Panc1 (cell line): ENCODE data around the gene OIP5.

Experiments used
- POLR2AphosphoS5 ChIP-seq: IDR thresholded peaks from 2 replicates; pipeline ENCODE4 v1.6.1; 2012; ENCODE audit warnings: mild to moderate bottlenecking, low read depth, low read length, moderate library complexity
- TF ChIP-seq, protein P1 (sequence below): fragments of 450-650 bp; IDR thresholded peaks from 2 replicates; pipeline ENCODE4 v1.5.1; 2017; ENCODE audit warnings: mild to moderate bottlenecking

DNA sequence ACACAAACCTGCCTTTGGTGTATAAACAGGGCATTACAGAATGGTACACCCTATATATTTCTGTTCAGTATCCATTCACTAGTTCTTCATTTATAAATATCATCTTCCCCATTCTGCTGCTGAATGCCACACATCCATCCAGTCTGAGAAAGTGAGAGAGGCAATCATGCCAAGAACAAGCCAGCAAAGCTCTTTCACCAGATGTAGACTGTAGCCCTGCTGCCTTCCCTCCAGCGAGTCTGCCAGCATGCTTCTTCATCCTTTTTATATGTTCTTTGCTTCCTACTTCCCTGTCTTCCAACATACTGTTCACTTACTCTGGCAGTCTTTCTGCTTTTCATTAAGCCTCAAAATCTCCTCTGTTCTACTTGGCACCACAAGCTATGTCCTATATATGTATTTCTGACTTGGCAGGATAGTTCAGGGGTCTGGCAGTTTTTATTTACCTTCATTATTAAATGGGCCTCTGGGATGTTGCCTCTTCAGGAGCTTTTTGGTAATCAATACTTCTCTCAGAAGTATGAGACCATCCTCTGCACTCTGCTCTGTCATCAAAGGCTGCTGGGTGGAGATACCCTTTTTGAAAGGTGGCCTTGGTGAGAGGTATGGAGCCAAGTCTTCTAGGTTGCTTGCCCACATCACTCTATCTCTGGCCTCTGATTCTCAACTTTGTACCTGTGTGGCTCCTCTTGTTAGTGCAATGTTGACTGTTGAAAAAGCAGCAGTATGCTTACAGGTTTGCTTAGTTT lies 52.7 kb downstream of the OIP5 start:
- TF ChIP-seq, protein P1, sequence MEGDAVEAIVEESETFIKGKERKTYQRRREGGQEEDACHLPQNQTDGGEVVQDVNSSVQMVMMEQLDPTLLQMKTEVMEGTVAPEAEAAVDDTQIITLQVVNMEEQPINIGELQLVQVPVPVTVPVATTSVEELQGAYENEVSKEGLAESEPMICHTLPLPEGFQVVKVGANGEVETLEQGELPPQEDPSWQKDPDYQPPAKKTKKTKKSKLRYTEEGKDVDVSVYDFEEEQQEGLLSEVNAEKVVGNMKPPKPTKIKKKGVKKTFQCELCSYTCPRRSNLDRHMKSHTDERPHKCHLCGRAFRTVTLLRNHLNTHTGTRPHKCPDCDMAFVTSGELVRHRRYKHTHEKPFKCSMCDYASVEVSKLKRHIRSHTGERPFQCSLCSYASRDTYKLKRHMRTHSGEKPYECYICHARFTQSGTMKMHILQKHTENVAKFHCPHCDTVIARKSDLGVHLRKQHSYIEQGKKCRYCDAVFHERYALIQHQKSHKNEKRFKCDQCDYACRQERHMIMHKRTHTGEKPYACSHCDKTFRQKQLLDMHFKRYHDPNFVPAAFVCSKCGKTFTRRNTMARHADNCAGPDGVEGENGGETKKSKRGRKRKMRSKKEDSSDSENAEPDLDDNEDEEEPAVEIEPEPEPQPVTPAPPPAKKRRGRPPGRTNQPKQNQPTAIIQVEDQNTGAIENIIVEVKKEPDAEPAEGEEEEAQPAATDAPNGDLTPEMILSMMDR, result no peak
- TF ChIP-seq POLR2AphosphoS5, result no peak
